SHP77 treated with DMSO at 0.1 percent for 48 hours (cell line): Measurements from ENCODE around the gene PSEN1.
A peak's percentile ranks its signal among the peaks of the same experiment; 100 is the strongest.

Experiments used
- DNase-seq: peaks from one replicate; lab custom pipeline; 2025; lab: John Stamatoyannopoulos, UW

PSEN1 gene

GRCh38 chr14:73136387-73137225 is at the start of gene PSEN1:
PSEN1 (plus strand) TSS chr14:73136507; CDS start chr14:73148020, 11,513 bp downstream.
- peak; percentile 67 for DNase-seq

- no peak for DNase-seq
These were observed 45.3 kb upstream of the PSEN1 start for GRCh38 chr14:73091044-73091443.

- DNase-seq = no peak
These were observed 38.9 kb upstream of the PSEN1 start for GRCh38 chr14:73097421-73097820.

- DNase-seq = no peak
These were observed 36.0 kb upstream of the PSEN1 start for GRCh38 chr14:73100334-73100733.

GRCh38 chr14:73102806-73103497 is 33.4 kb upstream of the PSEN1 start:
- no peak for DNase-seq

GRCh38 chr14:73105050-73105449 is 31.3 kb upstream of the PSEN1 start:
- no peak for DNase-seq

GRCh38 chr14:73105727-73106126 is 30.6 kb upstream of the PSEN1 start:
- no peak for DNase-seq

GRCh38 chr14:73116079-73116665 is 20.1 kb upstream of the PSEN1 start:
- DNase-seq = no peak

- DNase-seq = no peak
These were observed 12.0 kb upstream of the PSEN1 start for GRCh38 chr14:73124180-73124894.

- no peak for DNase-seq
These were observed 11.1 kb upstream of the PSEN1 start for GRCh38 chr14:73125169-73125588.

- DNase-seq = no peak
These were observed 10.6 kb upstream of the PSEN1 start for GRCh38 chr14:73125746-73126145.

- no peak for DNase-seq
These were observed 2.5 kb upstream of the PSEN1 start for GRCh38 chr14:73133795-73134194.

- DNase-seq = no peak
These were observed 271 bp upstream of the PSEN1 start for GRCh38 chr14:73136085-73136386.

- no peak for DNase-seq
These were observed 4.6 kb downstream of the PSEN1 start for GRCh38 chr14:73140811-73141323.

- DNase-seq = no peak
These were observed 5.9 kb downstream of the PSEN1 start for GRCh38 chr14:73142216-73142615.

- DNase-seq = no peak
These were observed 6.7 kb downstream of the PSEN1 start for GRCh38 chr14:73143003-73143402.

GRCh38 chr14:73143617-73144016 is 7.3 kb downstream of the PSEN1 start:
- DNase-seq = no peak

GRCh38 chr14:73145371-73145770 is 9.1 kb downstream of the PSEN1 start:
- no peak for DNase-seq

- no peak for DNase-seq
These were observed 9.8 kb downstream of the PSEN1 start for GRCh38 chr14:73146111-73146510.

GRCh38 chr14:73149753-73150152 is 13.4 kb downstream of the PSEN1 start:
- DNase-seq = no peak

- no peak for DNase-seq
These were observed 17.0 kb downstream of the PSEN1 start for GRCh38 chr14:73153272-73153671.

- no peak for DNase-seq
These were observed 25.9 kb downstream of the PSEN1 start for GRCh38 chr14:73162251-73162650.
